C4-2B (cell line): ENCODE data around the gene MAPRE2.

Source experiments
- ZFX ChIP-seq: fragments of 450-650 bp; IDR thresholded peaks from 2 replicates; pipeline ENCODE4 v1.6.1; 2017
- TF ChIP-seq, protein P1 (sequence below): fragments of 450-650 bp; conservative IDR thresholded peaks from 2 replicates; pipeline ENCODE4 v1.5.1; 2017; ENCODE audit warnings: mild to moderate bottlenecking

DNA sequence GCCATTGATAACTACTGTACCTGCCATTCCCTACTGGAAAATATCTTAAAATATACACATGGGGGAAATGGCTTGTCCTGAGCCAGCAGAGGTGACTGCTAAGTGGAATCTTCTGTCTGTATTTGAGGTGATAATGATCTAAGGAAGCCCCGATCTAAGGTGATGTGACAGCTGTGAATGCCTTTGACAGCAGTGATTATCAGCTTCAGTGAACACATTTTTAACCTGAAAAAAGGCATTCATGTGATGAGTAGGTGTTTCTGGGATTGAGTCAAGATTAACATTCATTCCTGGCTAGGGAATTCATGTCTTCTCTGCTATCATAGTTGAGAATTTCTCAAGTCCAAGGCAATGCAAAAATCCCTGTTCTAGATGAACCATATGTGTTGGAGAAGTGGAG is 9.1 kb upstream of the MAPRE2 start:
- TF ChIP-seq, protein P1, sequence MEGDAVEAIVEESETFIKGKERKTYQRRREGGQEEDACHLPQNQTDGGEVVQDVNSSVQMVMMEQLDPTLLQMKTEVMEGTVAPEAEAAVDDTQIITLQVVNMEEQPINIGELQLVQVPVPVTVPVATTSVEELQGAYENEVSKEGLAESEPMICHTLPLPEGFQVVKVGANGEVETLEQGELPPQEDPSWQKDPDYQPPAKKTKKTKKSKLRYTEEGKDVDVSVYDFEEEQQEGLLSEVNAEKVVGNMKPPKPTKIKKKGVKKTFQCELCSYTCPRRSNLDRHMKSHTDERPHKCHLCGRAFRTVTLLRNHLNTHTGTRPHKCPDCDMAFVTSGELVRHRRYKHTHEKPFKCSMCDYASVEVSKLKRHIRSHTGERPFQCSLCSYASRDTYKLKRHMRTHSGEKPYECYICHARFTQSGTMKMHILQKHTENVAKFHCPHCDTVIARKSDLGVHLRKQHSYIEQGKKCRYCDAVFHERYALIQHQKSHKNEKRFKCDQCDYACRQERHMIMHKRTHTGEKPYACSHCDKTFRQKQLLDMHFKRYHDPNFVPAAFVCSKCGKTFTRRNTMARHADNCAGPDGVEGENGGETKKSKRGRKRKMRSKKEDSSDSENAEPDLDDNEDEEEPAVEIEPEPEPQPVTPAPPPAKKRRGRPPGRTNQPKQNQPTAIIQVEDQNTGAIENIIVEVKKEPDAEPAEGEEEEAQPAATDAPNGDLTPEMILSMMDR = no peak
- TF ChIP-seq ZFX = no peak
